HUES48 (cell line): ENCODE measurements around the gene CARD19.

ENCODE experiments used
- H3K27ac ChIP-seq: one replicate; pipeline ENCODE4 v1.7.0; 2013; ENCODE audit warnings: low read depth, low read length, inconsistent platforms
- H3K27me3 ChIP-seq: 2 replicates; pipeline ENCODE4 v1.6.1; 2013; ENCODE audit warnings: mild to moderate bottlenecking, low read length; ENCODE audit not compliant: control insufficient read depth, insufficient read depth
- H3K36me3 ChIP-seq: 2 replicates; pipeline ENCODE4 v1.6.1; 2013; ENCODE audit warnings: low read length; ENCODE audit not compliant: control insufficient read depth, insufficient read depth
- H3K4me1 ChIP-seq: 2 replicates; pipeline ENCODE4 v1.6.1; 2013; ENCODE audit warnings: mild to moderate bottlenecking, low read length; ENCODE audit not compliant: control insufficient read depth, insufficient read depth
- H3K4me3 ChIP-seq: 2 replicates; pipeline ENCODE4 v1.5.1; 2013; ENCODE audit warnings: mild to moderate bottlenecking, low read depth, low read length
- H3K9ac ChIP-seq: 2 replicates; pipeline ENCODE4 v1.6.1; 2013; ENCODE audit warnings: mild to moderate bottlenecking, low read depth, low read length, moderate library complexity
- H3K9me3 ChIP-seq: 2 replicates; pipeline ENCODE4 v1.6.1; 2013; ENCODE audit warnings: low read length; ENCODE audit not compliant: control insufficient read depth, insufficient read depth

Gene CARD19, protein sequence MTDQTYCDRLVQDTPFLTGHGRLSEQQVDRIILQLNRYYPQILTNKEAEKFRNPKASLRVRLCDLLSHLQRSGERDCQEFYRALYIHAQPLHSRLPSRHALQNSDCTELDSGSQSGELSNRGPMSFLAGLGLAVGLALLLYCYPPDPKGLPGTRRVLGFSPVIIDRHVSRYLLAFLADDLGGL

GRCh38 chr9:93096131-93096802, at the start of gene CARD19:
TSS of gene CARD19 (plus strand) at chr9:93096217. CDS start at chr9:93096346, 129 bp downstream.
- Histone ChIP-seq H3K9ac (peak within 1 kb of the TSS; percentile 29), H3K4me1 (peaks cover 7% of the 10 kb centered on the region), H3K27ac (peak within 1 kb of the TSS; percentile 87), H3K9me3 (no peaks in the 10 kb centered on the region), H3K27me3 (peaks cover 5% of the 10 kb centered on the region; the same call in 1 of the 2 replicates), H3K4me3 (peak within 1 kb of the TSS; percentile 87), H3K36me3 (no peaks in the 10 kb centered on the region)

DNA sequence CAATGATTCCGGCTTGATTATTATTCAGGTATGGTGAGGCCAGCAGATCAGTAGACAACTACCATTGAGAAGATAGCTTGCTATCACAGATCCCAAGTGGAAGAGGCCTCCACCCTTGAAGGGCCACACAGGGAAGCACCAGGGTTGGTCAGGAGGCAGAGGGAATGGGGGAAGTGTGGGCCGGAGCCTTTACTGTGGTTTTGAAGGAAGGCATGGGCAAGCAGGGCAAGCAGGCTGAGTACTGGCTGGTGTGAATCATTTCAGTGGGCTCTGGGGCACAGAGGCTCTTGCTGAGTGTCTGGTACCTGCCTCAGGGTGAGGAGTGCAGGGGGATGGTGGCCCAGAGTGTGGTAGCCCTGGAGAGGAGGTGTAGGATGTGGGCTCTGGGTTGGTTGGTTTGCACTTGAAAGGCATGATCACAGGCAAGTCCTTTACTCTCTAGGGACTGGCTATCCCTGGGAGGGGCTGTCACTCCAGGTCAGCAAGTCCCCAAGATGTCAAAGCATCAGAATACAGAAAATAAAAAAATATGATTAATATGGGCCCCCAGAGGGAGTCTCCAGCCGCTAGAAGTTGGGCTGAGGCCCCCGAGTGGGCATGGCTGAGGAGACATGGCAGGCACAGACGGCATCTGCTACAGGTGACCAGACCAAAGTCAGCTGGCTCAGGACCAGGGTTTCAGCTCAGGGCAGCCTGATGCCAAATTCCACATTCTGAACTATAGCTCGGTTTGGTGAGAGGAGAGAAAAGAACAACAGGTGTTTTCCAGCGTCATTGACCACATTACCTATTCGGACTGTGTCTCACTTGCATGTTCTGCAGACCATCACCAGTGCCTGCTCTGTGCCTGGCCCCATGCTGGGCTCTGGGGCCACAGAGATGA, 47.2 kb upstream of the CARD19 start:
- no peak overlapping the region for H3K4me3 ChIP-seq
- H3K9ac ChIP-seq, result no peak overlapping the region
- no peaks in the 10 kb centered on the region for H3K36me3 ChIP-seq
- H3K4me1 ChIP-seq, result peaks cover 13% of the 10 kb centered on the region
- H3K27ac ChIP-seq, result no peak overlapping the region
- no peaks in the 10 kb centered on the region for H3K9me3 ChIP-seq
- no peaks in the 10 kb centered on the region for H3K27me3 ChIP-seq

DNA sequence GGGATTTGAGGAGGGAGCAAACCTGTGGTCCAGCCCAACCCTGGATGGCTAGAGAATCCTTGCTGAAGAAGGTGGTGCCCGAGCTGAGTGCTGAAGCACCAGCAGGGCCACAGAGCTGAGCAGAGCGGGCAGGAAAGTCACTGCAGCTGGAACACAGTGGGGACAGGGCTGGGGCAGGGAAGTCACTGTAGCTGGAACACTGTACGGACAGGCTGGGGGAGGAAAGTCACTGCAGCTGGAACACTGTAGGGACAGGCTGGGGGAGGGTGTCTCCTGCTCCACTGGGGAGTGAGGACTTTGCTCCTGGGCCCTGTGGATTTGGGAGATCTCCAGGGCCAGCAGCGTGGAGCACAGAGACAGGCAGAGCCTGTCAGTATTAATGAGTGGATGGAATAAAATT, 46.5 kb upstream of the CARD19 start:
- Histone ChIP-seq H3K4me1 (peaks cover 17% of the 10 kb centered on the region), H3K9ac (no peak overlapping the region), H3K27me3 (no peaks in the 10 kb centered on the region), H3K36me3 (no peaks in the 10 kb centered on the region), H3K27ac (no peak overlapping the region), H3K9me3 (no peaks in the 10 kb centered on the region), H3K4me3 (no peak overlapping the region)

- H3K9me3 ChIP-seq, result no peaks in the 10 kb centered on the region
- peaks cover 17% of the 10 kb centered on the region for H3K4me1 ChIP-seq
- H3K36me3 ChIP-seq, result no peaks in the 10 kb centered on the region
- no peak overlapping the region for H3K9ac ChIP-seq
- no peaks in the 10 kb centered on the region for H3K27me3 ChIP-seq
- no peak overlapping the region for H3K27ac ChIP-seq
- H3K4me3 ChIP-seq, result no peak overlapping the region
Measured at GRCh38 chr9:93050231-93050630, 45.8 kb upstream of the CARD19 start.

DNA sequence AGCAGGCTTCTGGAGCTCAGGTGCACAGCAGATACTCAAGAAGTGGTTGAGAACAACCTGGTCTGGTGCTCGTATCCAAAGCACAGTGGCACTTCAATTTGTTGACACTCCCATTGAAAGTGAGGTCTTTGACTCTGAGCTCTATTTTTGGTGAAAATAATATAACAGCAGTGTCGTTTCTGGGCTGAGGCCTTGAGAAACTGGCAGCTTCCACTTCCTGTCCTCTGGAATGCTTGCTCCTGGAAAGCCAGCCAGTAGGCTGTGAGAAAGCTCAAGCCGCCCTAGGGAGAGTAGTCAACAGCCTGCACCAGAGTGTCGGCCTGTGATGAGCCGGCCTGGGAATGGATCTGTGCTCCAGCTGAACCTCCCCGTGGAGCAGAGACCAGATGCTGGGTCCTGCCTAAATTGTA, 44.3 kb upstream of the CARD19 start:
- Histone ChIP-seq H3K36me3 (no peaks in the 10 kb centered on the region), H3K27ac (no peak overlapping the region), H3K9me3 (no peaks in the 10 kb centered on the region), H3K4me3 (no peak overlapping the region), H3K27me3 (no peaks in the 10 kb centered on the region), H3K9ac (no peak overlapping the region), H3K4me1 (peaks cover 18% of the 10 kb centered on the region)

DNA sequence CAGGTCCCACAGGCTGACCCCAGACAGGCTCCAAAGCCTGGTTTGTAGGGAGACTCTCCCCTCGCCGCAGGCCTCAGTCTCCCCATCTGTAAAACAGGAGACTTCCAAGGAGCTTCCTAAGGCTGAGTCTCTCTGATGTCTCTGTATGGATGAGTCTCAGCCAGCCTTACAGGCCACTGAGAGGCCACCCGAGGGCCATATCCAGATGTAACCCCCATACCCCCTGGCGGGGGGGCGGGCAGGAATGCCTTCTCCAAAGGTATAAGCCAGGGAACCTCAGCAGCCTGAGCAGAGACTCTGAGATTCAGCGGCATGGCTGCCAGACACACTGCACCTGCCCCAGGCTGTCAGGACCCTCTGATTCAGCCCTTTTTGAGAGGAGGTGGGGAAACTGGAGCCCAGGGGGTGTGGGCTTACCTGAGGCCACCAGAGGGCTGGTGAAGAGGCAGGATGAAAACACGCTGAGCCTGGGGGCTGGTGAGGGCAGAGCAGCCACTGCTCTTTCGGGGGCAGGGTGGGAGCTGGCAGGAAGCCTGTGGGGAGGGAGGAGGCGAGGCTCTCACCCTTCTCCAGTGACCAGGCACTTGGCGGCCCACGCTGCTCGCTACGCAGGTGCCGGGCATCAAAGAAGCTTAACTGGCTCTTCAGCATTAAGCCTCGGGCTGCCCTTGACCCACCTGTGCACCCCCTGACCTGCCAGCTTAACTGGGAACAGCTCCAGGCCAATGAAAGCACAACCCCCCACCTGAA, 43.1 kb upstream of the CARD19 start:
- Histone ChIP-seq H3K4me3 (no peak overlapping the region), H3K9me3 (no peaks in the 10 kb centered on the region), H3K9ac (no peak overlapping the region), H3K27ac (no peak overlapping the region), H3K4me1 (peaks cover 25% of the 10 kb centered on the region), H3K27me3 (no peaks in the 10 kb centered on the region), H3K36me3 (no peaks in the 10 kb centered on the region)

- Histone ChIP-seq H3K27me3 (no peaks in the 10 kb centered on the region), H3K9me3 (no peaks in the 10 kb centered on the region), H3K27ac (no peak overlapping the region), H3K9ac (no peak overlapping the region), H3K4me1 (peaks cover 25% of the 10 kb centered on the region), H3K4me3 (no peak overlapping the region), H3K36me3 (no peaks in the 10 kb centered on the region)
Measured at GRCh38 chr9:93053781-93054331, 42.2 kb upstream of the CARD19 start.

DNA sequence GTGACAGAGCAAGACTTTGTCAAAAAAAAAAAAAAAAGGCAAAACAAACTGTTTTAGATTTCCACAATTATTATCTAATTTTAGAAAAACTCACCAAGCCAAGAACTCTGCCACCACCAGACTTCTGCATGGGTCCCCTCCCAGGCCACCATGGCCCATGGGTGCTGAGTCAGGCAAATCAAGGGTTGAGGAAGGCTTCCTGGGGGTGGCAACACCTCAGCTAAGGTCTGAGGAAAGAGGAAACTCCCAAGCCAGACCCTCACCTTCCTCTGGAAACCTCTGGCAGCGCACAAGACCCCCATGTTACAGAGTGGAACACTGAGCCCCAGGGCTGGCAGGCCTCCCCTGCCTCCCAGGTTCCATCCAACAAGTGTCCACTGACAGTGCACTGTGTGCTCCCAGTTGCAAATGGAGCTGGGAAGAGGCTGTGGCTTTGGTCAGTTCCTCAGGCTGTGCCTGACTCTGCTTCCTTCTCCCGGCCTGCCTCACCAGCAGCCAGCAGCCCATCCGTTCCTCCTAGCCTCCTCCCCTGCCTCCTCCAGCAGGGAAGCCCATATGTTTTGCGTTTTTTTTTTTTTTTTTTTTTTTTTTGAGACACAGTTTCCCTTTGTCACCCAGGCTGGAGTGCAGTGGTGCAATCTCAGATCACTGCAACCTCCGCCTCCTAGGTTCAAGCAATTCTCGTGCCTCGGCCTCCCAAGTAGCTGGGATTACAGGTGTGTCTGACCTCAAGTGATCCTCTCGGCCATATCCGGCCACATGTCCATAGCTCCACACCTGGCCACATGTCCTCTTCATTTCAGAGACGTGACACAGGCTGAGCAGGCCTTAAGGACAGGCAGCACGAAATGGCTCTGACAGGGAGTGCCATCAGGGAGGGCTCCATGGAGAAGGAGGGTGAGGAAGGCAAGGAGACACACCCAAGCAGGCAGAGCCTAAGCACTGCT, 41.0 kb upstream of the CARD19 start:
- Histone ChIP-seq H3K4me1 (peaks cover 31% of the 10 kb centered on the region), H3K4me3 (no peak overlapping the region), H3K36me3 (no peaks in the 10 kb centered on the region), H3K27ac (no peak overlapping the region), H3K27me3 (peaks cover 7% of the 10 kb centered on the region), H3K9me3 (no peaks in the 10 kb centered on the region), H3K9ac (no peak overlapping the region)

DNA sequence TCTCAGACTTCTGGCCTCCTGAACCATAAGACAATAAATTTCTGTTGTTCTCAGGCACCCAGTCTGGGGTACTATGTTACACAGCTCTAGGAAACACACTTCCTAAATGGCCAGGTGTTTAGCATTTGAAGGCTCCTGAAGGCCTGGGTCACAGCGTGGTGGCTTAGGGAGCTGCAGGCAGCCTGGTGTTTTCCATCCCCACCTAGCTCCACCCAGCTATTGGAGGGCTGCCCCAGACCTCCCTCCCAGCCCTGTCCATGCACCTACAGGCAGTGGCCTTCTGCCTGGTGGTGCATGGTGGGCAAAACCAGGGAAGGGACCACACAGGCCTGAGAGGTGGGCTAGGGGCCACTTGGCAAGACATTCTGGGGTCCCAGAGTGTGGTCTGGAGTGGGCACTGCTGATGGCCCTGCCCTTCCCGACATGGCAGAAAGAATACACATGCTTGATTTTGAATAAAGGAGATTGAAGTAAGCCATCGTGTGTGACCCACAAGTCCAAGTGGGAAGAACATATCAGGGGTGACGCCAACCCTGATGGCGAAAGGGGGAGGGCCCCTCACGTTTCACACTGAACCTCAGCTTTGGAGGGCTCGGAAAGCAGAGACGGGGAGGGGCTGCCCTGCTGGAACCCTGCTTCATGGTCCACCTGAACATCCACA, 38.8 kb upstream of the CARD19 start:
- no peak overlapping the region for H3K4me3 ChIP-seq

More for the DNA sequence above, 38.8 kb upstream of the CARD19 start:
- H3K27ac ChIP-seq, result no peak overlapping the region
- peaks cover 36% of the 10 kb centered on the region for H3K4me1 ChIP-seq
- H3K9ac ChIP-seq, result no peak overlapping the region
- H3K9me3 ChIP-seq, result no peaks in the 10 kb centered on the region
- peaks cover 7% of the 10 kb centered on the region for H3K27me3 ChIP-seq
- no peaks in the 10 kb centered on the region for H3K36me3 ChIP-seq
